Measurements from ENCODE around the gene GPR37L1.

The GPR37L1 gene

DNA sequence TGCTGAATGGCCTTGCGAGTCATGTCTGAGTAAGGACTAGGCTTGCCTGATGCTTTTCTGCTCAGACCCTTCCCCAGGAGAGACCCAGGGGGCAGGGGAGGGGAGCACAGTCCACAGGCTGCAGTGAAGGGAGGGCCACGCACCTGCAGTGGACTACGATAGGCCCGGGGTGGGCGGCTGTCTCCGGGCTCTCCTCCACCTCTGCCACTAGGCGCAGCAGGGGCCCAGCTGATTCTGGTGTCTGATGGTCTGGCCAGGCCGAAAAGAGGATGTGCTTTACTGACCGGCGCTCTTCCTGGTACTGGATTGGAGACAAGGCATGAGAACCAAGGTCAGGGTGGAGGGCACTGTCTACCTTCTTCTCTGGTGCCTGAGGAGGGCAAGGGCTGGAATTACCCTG lies 29.7 kb downstream of the GPR37L1 start:
- in situ Hi-C loops (cut with MboI; ENCODE audit: low sequenced_read_pairs), result no loop called here

DNA sequence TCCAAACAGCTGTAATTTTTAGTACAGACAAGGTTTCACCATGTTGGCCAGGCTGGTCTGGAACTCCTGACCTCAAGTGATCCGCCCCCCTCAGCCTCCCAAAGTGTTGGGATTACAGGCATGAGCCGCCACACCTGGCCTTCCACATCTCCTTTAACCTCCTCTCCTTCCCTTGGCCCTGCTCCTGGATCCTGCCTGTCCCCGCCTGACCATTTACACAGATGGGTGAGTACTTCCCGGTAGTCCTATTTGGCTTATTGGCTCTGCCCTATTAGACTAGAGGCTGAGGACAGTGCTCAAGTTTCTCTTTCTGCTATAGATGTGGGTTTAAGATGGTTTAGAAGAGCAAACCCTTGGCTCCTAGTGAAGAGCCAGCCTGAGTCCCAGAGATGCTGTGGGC lies 30.6 kb downstream of the GPR37L1 start:
- in situ Hi-C loops (cut with MboI; ENCODE audit: low sequenced_read_pairs), result no loop called here

DNA sequence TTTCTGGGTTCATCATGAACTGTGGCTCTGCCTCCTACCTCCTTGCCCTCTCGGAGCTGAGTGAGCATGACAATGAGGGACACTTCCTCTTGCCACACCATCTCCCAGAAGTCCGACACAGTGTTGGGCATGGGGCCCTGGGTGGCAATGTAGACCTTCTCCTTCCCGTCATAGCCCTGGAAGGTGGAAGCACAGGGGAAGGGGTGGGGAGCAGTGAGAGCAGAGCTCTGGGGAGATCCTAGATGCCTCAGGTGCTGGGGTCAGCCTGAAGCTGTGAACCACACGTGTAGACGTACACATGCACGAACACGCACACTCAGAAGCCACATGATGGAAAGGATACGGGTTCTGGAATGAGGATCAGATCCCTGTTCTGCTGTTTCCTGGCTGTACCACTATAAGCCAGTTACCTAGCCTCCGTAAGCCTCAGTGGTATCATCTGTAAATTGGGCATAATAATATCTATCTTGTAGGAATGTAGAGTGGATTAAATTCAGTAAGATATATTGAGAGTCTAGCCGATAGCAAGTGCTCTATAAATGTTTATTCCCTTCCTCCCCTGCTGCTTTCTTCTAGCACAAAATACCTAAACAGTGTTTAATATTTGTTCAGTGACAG lies 31.5 kb downstream of the GPR37L1 start:
- in situ Hi-C loops (cut with MboI; ENCODE audit: low sequenced_read_pairs), result no loop called here

DNA sequence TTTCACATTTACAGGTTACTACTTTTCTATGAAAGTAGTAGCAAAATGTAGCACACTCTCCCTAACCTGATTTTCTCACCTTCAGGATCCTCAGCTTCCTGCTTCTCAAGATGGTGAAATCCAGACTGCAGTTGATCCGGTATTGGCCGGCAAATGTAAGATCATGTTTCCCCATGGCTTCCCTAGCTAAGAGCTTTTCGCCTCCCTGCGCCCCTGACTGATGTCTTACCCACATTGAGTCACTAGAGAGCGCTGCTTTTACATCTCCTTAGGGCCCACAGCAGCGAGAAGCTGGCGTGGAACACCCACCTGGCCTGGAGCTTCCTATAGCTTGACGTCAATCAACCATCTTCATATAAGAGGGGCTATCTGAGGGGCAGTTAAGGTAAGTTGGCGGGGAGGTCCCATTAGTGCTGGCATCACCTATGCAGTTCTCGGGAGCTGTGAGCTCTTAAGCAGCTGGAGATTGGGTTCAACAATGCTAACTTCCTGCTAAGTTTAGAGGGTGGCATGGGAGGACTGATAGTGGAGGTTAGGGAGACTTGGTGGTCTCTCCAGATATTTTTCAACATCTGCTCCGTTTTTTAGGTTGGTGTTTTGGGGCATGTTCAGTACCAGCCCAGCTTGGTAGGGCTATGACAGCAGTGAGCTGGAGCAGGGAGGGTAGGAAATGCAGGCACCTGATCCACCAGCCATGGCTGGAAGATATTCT lies 32.2 kb downstream of the GPR37L1 start:
- in situ Hi-C loops (cut with MboI; ENCODE audit: low sequenced_read_pairs), result no loop called here

DNA sequence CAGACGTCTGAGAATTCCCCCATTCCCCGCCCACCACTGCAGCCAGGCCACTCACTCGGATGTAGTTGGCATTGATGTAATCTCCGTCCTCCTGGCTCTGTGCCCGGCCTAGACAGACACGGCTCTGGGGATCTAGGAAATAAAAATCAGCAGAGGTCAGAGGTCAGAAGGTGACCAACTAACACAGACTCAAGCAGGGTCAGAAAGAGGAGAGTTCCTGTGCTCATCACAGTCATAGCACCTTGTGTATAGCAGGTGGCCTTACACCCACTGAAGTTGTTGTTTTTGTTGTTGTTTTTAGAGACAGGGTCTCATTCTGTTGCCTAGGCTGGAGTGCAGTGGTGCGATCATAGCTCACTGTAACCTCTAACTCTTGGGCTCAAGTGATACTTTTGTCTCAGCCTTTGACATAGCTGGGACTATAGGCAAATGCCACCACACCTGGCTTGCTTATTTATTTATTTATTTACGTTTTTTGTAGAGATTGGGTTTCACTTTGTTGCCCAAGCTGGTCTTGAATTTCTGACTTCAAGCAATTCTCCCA lies 32.8 kb downstream of the GPR37L1 start:
- in situ Hi-C loops (cut with MboI; ENCODE audit: low sequenced_read_pairs), result no loop called here

DNA sequence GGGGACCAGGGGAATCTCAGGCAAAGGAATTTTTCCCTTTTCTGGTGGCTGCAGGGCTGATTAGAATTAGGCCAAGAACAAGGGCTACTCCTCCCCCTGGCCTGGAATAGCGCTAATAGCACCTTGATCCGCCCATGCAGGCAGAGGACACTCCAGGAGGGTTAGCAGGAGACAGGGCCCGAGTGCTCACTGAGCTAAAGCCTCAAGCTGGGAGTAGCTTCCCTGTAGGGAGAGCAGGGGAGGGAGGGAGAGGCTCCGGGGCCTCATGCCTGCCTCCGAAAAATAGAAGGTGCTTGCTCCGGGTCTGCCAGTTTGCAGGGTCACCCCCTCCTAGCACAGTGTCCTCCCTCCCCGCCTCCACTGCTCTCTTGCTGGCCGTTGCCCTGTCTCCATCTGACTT lies 33.9 kb downstream of the GPR37L1 start:
- in situ Hi-C loops (cut with MboI; ENCODE audit: low sequenced_read_pairs), result no loop called here

- in situ Hi-C loops (cut with MboI; ENCODE audit: low sequenced_read_pairs), result no loop called here
Measured at GRCh38 chr1:202157945-202158344, 35.2 kb downstream of the GPR37L1 start.

GRCh38 chr1:202158810-202159533 lies 36.3 kb downstream of the GPR37L1 start:
- in situ Hi-C loops (cut with MboI; ENCODE audit: low sequenced_read_pairs), result no loop called here

DNA sequence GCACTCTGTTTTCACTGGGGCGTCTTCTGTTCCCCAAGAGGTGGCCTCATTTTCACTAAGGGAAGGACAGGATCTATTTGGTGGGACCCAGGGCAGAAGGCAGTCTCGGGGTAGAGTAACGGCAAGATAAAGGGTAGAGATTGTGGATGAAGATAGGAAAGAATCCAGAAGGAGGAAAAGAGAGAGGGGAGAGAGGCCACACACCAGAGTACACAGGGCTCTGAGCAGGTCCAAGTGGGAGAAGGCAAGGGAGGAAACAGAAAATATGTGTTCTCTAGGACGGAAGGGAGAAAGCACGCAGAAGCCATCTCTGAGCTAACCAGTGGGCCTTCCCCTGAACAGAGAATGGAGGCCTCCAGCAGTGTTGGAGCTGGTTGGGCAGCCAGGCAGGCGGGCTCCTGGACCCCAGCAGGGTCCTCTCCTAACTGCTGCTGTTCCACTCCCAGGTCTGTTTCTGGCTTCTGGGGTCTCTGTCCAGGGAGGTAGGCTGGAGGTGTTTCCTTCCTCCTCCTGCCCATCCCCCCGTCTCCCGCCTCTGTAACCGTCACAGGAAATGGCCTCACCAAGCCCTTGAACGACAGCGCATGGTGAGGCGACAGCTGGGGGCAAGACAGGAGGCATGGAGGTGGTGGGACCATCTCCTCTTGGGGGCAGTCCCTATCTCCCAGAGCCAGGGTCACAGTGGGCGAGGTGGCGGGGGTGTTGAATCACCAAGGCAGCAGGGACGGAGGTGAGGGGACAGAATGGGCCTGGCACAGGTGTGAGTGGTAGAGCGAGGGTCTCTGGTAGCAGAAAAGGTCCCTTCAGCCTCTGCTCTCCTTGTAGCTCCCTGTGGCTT lies 37.0 kb downstream of the GPR37L1 start:
- in situ Hi-C loops (cut with MboI; ENCODE audit: low sequenced_read_pairs), result no loop called here

DNA sequence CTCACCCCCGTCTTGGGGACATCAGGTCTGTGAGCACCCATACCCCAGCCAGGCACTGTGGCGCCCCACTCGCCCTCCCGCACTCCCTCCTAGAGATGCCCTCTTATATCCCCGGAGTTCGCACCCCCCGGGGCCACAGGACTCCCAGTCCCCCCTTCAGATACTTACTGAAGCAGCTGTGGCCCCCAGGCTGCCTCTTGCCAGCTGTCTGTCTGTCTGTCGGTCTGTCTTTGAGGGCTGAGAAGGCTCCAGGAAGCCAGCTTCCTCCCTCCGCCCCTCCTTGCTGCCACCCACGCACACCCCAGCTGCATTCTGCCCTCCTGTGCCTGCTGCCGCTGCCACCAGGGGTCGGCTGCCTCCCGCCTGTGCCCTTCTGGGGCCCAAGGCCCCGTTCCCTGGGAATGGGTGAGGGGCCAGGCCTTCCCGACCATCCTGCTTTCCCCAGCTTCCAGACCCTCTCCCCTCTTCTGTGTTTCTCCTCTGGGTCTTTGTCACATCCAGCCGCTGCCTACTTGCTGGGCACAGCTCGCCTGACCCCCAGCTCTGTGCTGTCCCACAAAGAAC lies 37.7 kb downstream of the GPR37L1 start, which contains the start of gene PTPN7:
Gene PTPN7 (minus strand): TSS at position 226 of the 564 bp plus-strand sequence. CDS start 1,200 bp downstream, outside the sequence.
- in situ Hi-C loops (cut with MboI; ENCODE audit: low sequenced_read_pairs), result no loop called here

DNA sequence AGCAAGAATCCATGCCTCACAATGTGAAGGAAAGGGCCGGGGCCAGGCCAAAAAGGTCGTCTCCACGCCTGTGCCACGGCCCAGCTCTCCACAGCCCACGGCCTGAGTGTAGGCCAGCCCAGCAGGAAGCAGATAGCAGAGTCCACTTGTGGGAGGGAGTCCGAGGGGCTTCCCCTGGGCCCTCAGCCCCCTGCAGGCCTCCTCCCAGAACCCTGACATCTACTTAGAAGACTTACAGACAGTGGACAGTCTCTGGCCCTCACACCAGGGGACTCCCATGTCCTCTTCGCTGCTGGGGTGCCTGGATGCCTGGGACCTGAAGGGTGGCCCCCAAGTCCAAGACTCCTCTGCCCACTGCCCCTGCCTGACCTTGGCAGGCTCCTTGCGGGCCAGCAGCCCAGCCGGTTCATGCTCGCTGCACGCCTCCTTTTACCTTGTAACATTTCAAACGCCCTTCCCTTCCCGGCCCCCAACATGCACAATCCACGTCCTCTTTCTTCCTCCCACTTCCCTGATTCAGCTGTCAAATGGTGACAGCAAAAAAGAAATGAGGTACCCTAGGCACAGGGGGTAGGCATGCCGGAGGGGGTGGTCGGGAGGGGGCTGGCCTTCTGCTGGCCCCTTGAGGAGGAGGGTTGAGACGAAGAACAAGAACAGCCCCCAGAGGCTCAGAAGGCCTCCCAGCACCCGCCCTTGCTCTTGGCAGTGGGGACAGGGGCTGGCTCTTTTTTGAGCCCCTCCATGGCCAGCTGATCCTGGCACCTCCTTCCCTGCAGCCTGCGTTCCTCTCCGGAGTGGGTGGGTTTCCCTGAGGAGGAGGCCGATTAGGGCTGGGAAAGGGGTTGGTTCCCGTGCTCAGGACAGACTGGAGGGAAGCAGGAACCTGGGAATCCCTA lies 38.7 kb downstream of the GPR37L1 start:
- in situ Hi-C loops (cut with MboI; ENCODE audit: low sequenced_read_pairs), result no loop called here

DNA sequence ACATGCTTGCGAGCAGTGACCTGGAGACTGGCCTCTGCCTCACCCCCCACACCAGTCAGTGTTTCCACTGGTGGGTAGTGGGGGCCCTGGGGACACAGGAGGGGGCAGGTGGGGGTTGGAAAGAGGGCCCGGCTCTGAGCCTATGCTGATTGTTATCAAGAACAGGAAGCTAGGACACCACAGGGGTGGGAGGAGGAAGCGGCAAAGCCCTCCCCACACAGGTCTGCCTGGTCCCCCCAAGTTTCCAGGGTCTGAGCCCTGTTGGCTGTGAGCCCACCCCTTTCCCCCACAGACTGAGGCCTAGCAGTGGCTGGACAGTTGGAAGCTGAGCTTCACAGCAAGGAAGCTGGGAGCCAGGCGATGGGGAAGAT lies 39.3 kb downstream of the GPR37L1 start:
- in situ Hi-C loops (cut with MboI; ENCODE audit: low sequenced_read_pairs), result no loop called here

DNA sequence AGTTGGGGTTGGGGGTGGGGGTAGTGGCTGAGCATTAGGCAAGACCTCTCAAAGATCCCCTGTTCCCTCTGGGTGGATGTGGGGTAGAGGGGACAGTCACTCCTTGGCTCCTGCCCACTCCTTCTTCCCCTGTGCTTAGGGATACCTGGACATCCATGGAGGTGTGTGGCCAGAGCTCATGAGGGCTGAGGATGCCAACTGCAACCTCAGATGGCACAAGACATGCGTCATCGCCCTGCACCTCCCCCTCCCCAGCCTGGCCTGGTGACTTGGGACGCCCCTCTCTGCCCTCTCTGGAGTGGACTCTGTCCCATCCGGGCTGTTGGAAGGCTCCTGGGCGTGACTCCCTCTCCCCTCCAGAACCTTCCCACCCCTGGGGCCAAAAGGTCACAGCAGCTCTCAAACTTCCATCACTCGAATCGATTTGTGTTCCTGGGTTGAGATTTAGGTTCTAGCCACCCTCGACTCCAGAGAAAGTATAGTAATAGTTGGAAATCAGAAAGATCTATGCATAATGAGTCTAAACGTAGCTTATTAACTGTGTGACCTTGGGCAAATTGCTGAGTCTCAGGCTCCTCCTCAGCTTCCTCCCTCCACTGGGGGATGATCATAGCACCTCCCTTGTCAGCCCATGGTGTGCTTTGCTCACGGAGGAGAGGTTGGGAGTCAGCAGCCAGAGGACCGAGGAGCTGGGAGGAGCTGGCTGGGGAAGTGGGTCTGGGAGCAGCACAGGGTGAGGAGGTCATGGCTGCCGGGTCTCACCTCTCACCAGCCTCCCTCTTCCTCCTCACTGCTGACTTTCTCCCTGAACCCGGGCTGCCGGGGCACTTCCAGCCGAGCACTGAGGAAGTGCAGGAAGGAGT lies 39.9 kb downstream of the GPR37L1 start:
- in situ Hi-C loops (cut with MboI; ENCODE audit: low sequenced_read_pairs), result no loop called here

GRCh38 chr1:202163281-202164270 lies 40.9 kb downstream of the GPR37L1 start:
- in situ Hi-C loops (cut with MboI; ENCODE audit: low sequenced_read_pairs), result no loop called here

GRCh38 chr1:202164271-202165037 lies 41.7 kb downstream of the GPR37L1 start:
- in situ Hi-C loops (cut with MboI; ENCODE audit: low sequenced_read_pairs), result no loop called here

DNA sequence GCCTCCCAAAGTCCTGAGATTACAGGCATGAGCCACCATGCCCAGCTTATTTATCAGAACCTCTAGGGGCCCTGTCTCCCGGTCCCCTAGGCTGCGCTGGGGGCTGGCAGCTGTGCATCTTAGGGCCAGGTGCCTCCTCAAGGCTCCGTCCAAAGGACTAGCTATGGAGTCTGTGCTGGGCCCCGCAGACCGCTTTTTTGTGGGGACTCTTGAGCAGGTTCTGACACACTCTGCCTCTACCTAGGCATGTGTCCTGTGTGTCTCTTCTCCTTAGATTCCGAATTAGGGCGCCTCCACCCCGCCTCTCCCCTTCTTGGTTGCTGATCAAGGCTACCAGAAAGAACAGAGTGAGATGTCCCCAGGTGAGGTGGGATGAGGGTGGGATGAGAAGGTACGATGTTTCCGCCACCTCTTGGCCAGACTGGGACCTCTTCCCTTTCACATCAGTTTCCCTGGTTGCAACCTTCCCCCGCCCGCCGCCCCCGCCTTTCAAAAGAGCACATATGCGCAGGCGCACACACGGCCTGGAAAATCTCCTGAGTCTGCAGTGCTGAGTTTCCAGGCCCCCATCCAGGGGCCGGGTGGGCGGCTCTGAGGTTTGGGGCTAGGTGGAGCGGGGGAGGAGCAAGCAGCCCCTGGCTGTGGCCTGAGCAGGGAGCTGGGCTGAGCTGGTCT lies 42.7 kb downstream of the GPR37L1 start:
- in situ Hi-C loops (cut with MboI; ENCODE audit: low sequenced_read_pairs), result no loop called here
